Ectodermal cell (in vitro differentiated cells): ENCODE data around the gene ECM2.

Experiments used
- H3K27ac ChIP-seq: 2 replicates; pipeline ENCODE4 v1.7.0; 2013; ENCODE audit warnings: mild to moderate bottlenecking, low read depth, low read length; ENCODE audit not compliant: insufficient read depth, poor library complexity, severe bottlenecking
- H3K27me3 ChIP-seq: 2 replicates; pipeline ENCODE4 v1.7.0; 2013; ENCODE audit warnings: mild to moderate bottlenecking, low read length; ENCODE audit not compliant: insufficient read depth, control insufficient read depth, poor library complexity, severe bottlenecking
- H3K36me3 ChIP-seq: one replicate; pipeline ENCODE4 v1.7.0; 2013; ENCODE audit warnings: low read length; ENCODE audit not compliant: control insufficient read depth, insufficient read depth
- H3K4me1 ChIP-seq: one replicate; pipeline ENCODE4 v1.7.0; 2013; ENCODE audit warnings: low read length; ENCODE audit not compliant: control insufficient read depth, insufficient read depth
- H3K4me3 ChIP-seq: 2 replicates; pipeline ENCODE4 v1.7.0; 2013; ENCODE audit warnings: low read depth, low read length, control low read depth; ENCODE audit not compliant: insufficient read depth
- H3K9me3 ChIP-seq: 2 replicates; pipeline ENCODE4 v1.7.0; 2013; ENCODE audit warnings: mild to moderate bottlenecking, low read length, moderate library complexity; ENCODE audit not compliant: control insufficient read depth
- WGBS, 2 experiments: methylation state at CpG; one replicate each; pipeline ENCODE4 v1.1.7; 2013; ENCODE audit warnings: missing lambda C conversion rate in 2 of 2; 5-methylcytosine and 5-hydroxymethylcytosine counted together

The ECM2 gene

GRCh38 chr9:92474587-92474986 lies 61.2 kb downstream of the ECM2 start:
- no peaks in the 10 kb centered on the region for H3K27me3 ChIP-seq
- H3K4me1 ChIP-seq, result no peaks in the 10 kb centered on the region
- H3K27ac ChIP-seq, result no peak overlapping the region
- no peaks in the 10 kb centered on the region for H3K36me3 ChIP-seq
- H3K4me3 ChIP-seq, result no peak overlapping the region
- WGBS, 2 experiments, result 86 to 95% methylated on average over 3 of the region's 3 CpGs
- no peaks in the 10 kb centered on the region for H3K9me3 ChIP-seq

GRCh38 chr9:92468206-92468605 lies 67.6 kb downstream of the ECM2 start:
- WGBS, 2 experiments, result 93 to 100% methylated on average over 2 of the region's 2 CpGs
- H3K36me3 ChIP-seq, result no peaks in the 10 kb centered on the region
- no peaks in the 10 kb centered on the region for H3K4me1 ChIP-seq
- H3K27ac ChIP-seq, result no peak overlapping the region
- H3K9me3 ChIP-seq, result no peaks in the 10 kb centered on the region
- H3K4me3 ChIP-seq, result no peak overlapping the region
- no peaks in the 10 kb centered on the region for H3K27me3 ChIP-seq

- H3K4me3 ChIP-seq, result no peak overlapping the region
- 87 to 91% methylated on average over 2 of the region's 2 CpGs for WGBS, 2 experiments
- H3K4me1 ChIP-seq, result no peaks in the 10 kb centered on the region
- no peaks in the 10 kb centered on the region for H3K9me3 ChIP-seq
- H3K36me3 ChIP-seq, result no peaks in the 10 kb centered on the region
- no peak overlapping the region for H3K27ac ChIP-seq
- H3K27me3 ChIP-seq, result no peaks in the 10 kb centered on the region
Observed at GRCh38 chr9:92467511-92467910, 68.3 kb downstream of the ECM2 start.

- no peaks in the 10 kb centered on the region for H3K4me1 ChIP-seq
- 91 to 96% methylated on average over 1 of the region's 1 CpG for WGBS, 2 experiments
- no peaks in the 10 kb centered on the region for H3K27me3 ChIP-seq
- no peak overlapping the region for H3K27ac ChIP-seq
- H3K9me3 ChIP-seq, result no peaks in the 10 kb centered on the region
- no peak overlapping the region for H3K4me3 ChIP-seq
- H3K36me3 ChIP-seq, result no peaks in the 10 kb centered on the region
Observed at GRCh38 chr9:92467041-92467440, 68.7 kb downstream of the ECM2 start.

GRCh38 chr9:92463984-92464383 lies 71.8 kb downstream of the ECM2 start:
- no peaks in the 10 kb centered on the region for H3K27me3 ChIP-seq
- no peak overlapping the region for H3K4me3 ChIP-seq
- no peaks in the 10 kb centered on the region for H3K9me3 ChIP-seq
- no peak overlapping the region for H3K27ac ChIP-seq
- 90 to 92% methylated on average over 3 of the region's 3 CpGs for WGBS, 2 experiments
- H3K36me3 ChIP-seq, result no peaks in the 10 kb centered on the region
- no peaks in the 10 kb centered on the region for H3K4me1 ChIP-seq

GRCh38 chr9:92463387-92463786 lies 72.4 kb downstream of the ECM2 start:
- no peaks in the 10 kb centered on the region for H3K27me3 ChIP-seq
- no peaks in the 10 kb centered on the region for H3K36me3 ChIP-seq
- no peak overlapping the region for H3K27ac ChIP-seq
- H3K4me1 ChIP-seq, result no peaks in the 10 kb centered on the region
- H3K4me3 ChIP-seq, result no peak overlapping the region
- H3K9me3 ChIP-seq, result no peaks in the 10 kb centered on the region

- H3K27me3 ChIP-seq, result no peaks in the 10 kb centered on the region
- H3K27ac ChIP-seq, result no peak overlapping the region
- H3K9me3 ChIP-seq, result no peaks in the 10 kb centered on the region
- no peaks in the 10 kb centered on the region for H3K36me3 ChIP-seq
- no peak overlapping the region for H3K4me3 ChIP-seq
- 100% methylated on average over 2 of the region's 4 CpGs; no CpG with 5 or more reads in 1 of the 2 experiments for WGBS, 2 experiments
- H3K4me1 ChIP-seq, result no peaks in the 10 kb centered on the region
Observed at GRCh38 chr9:92457576-92457975, 78.2 kb downstream of the ECM2 start.

GRCh38 chr9:92455217-92455616 lies 80.6 kb downstream of the ECM2 start:
- no peaks in the 10 kb centered on the region for H3K4me1 ChIP-seq
- no peak overlapping the region for H3K27ac ChIP-seq
- no peak overlapping the region for H3K4me3 ChIP-seq
- WGBS, 2 experiments, result 67 to 84% methylated on average over 2 to 3 of the region's 3 CpGs
- no peaks in the 10 kb centered on the region for H3K27me3 ChIP-seq
- no peaks in the 10 kb centered on the region for H3K36me3 ChIP-seq
- H3K9me3 ChIP-seq, result no peaks in the 10 kb centered on the region

GRCh38 chr9:92446536-92446935 lies 89.3 kb downstream of the ECM2 start:
- Histone ChIP-seq H3K36me3 (no peaks in the 10 kb centered on the region), H3K9me3 (no peaks in the 10 kb centered on the region), H3K4me3 (no peak overlapping the region), H3K27ac (no peak overlapping the region), H3K27me3 (no peaks in the 10 kb centered on the region), H3K4me1 (no peaks in the 10 kb centered on the region)
